ENCODE data around the gene MON2. TPM values are rescaled to one million over a fixed set of nuclear protein-coding genes. Genes with fewer than 3 reads are reported as not detected.

Gene MON2
- total and polyA plus RNA-seq, 10 of the 15 experiments (the other 5 are each of a cell fraction or from before 2014, with no cell fraction given), result 5.4 to 34.3 (median 23.4) TPM

DNA sequence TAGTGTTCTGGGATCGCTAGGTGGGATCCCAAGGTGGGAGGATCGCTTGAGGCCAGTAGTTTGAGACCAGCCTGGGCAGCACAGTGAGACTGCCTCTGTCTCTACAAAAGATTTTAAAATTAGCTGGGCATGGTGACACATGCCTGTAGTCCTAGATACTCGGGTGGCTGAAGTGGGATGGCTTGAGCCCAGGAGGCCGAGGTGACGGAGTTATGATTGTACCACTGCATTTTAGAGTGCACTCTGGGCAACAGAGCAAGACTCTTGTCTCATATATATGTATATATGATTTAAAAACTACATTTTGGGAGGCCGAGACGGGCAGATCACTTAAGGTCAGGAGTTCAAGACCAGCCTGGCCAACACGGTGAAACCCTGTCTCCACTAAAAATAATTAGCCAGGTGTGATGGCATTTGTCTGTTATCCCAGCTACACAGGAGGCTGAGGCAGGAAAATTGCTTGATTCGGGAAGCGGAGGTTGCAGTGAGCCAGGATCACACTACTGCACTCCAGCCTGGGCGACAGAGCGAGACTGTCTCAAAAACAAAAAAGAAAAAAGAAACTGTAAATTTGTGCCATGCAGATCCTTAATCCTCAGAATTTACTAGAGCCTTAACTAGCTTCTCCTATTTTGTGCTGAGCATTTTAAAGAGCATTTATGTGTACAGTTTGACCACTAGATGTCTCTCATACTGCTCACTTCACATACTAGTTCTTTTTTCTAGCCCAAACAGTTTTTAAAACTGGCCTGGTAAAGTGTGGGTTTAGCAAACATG lies 114.8 kb downstream of the MON2 start:
- FAIRE-seq (peak; percentile 72), ATAC-seq (peak; percentile 87), DNase-seq (ENCODE audit: low read depth, low spot score) (no peak)
- Histone ChIP-seq H3K4me1 (ENCODE audit: control insufficient read depth, insufficient read depth, low read length) (no peaks in the 10 kb centered on the region), H3K79me2 (ENCODE audit: control insufficient read depth, insufficient read depth, low read length) (no peaks in the 10 kb centered on the region), H3K4me2 (ENCODE audit: control insufficient read depth, insufficient read depth) (no peak overlapping the region), H4K20me1 (ENCODE audit: control insufficient read depth, insufficient read depth) (no peaks in the 10 kb centered on the region), H3K9ac (ENCODE audit: control insufficient read depth, insufficient read depth, low read length) (no peak overlapping the region), H3K9me3 (replicated peaks; ENCODE audit: control insufficient read depth, insufficient read depth, low read length) (no peaks in the 10 kb centered on the region), H3K27ac (ENCODE audit: control insufficient read depth, insufficient read depth) (no peak overlapping the region), H3K4me3 (no peak overlapping the region), H2AFZ (ENCODE audit: control insufficient read depth, low read depth, low read length) (no peak overlapping the region), H3K36me3 (ENCODE audit: control insufficient read depth in 2 of 2, insufficient read depth in 2 of 2, low read length in 1 of 2) (peaks cover 0 to 2% of the 10 kb centered on the region in 2 experiments; a peak in 1 of 4 replicates), H3K27me3 (replicated peaks in 1 of 2; ENCODE audit: control insufficient read depth in 2 of 2, insufficient read depth in 2 of 2, low read length in 1 of 2) (no peaks in the 10 kb centered on the region)
- ChIA-PET CTCF (interaction anchor here (0.6 to 11.6 kb wide), 38 partner anchors 8 to 336 kb away, joined by 3 to 314 read pairs (median 4); no protein-coding TSS in a partner anchor), SMC1A (ENCODE audit: uncharacterized antibody, unreplicated experiment) (interaction anchor here (0.6 to 12.0 kb wide), 17 partner anchors 8 to 283 kb away, joined by 3 to 256 read pairs (median 3); no protein-coding TSS in a partner anchor), POLR2A (interaction anchor here (1.1 kb wide), 1 partner anchor 217 kb away, joined by 3 read pairs; no protein-coding TSS in a partner anchor), RAD21 (ENCODE audit: unreplicated experiment) (interaction anchor here (0.5 to 4.0 kb wide), 20 partner anchors 9 to 231 kb away, joined by 3 to 118 read pairs (median 4); partner anchors contain the start of gene MON2)
- in situ Hi-C loops (cut with MboI) (loop anchor here (5.0 kb wide), 1 partner anchor 211 kb away; no protein-coding TSS in a partner anchor), intact Hi-C loops (cut with micrococcal nuclease; ENCODE audit: unreplicated experiment) (loop anchor here (1.0 to 5.0 kb wide), 3 partner anchors 144 to 218 kb away; no protein-coding TSS in a partner anchor)
- 89% methylated on average over 12 of the region's 12 CpGs for WGBS (ENCODE audit: insufficient coverage, insufficient replicate concordance, low lambda C conversion rate, missing lambda C conversion rate)
- TF ChIP-seq RAD21 (IDR thresholded peaks at IDR 0.05; ENCODE audit: insufficient read depth, low read depth, low read length) (peak; percentile 81), RUNX3 (IDR thresholded peaks at IDR 0.05; ENCODE audit: low read length) (no peak), SIN3A (IDR thresholded peaks at IDR 0.05; ENCODE audit: low read depth, low read length) (no peak), NFIC (IDR thresholded peaks at IDR 0.05; ENCODE audit: low read depth, low read length) (no peak), SMC3 (IDR thresholded peaks at IDR 0.05; ENCODE audit: borderline replicate concordance, low read length) (peak; percentile 80)
- TF ChIP-seq, protein P1, sequence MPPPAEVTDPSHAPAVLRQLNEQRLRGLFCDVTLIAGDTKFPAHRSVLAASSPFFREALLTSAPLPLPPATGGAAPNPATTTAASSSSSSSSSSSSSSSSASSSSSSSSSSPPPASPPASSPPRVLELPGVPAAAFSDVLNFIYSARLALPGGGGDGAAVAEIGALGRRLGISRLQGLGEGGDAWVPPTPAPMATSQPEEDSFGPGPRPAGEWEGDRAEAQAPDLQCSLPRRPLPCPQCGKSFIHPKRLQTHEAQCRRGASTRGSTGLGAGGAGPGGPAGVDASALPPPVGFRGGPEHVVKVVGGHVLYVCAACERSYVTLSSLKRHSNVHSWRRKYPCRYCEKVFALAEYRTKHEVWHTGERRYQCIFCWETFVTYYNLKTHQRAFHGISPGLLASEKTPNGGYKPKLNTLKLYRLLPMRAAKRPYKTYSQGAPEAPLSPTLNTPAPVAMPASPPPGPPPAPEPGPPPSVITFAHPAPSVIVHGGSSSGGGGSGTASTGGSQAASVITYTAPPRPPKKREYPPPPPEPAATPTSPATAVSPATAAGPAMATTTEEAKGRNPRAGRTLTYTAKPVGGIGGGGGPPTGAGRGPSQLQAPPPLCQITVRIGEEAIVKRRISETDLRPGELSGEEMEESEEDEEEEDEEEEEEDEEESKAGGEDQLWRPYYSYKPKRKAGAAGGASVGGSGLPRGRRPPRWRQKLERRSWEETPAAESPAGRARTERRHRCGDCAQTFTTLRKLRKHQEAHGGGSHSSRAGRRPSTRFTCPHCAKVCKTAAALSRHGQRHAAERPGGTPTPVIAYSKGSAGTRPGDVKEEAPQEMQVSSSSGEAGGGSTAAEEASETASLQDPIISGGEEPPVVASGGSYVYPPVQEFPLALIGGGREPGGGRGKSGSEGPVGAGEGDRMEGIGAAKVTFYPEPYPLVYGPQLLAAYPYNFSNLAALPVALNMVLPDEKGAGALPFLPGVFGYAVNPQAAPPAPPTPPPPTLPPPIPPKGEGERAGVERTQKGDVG (CRISPR knock-in tag; IDR thresholded peaks at IDR 0.05), result no peak
- TF ChIP-seq, protein P2, sequence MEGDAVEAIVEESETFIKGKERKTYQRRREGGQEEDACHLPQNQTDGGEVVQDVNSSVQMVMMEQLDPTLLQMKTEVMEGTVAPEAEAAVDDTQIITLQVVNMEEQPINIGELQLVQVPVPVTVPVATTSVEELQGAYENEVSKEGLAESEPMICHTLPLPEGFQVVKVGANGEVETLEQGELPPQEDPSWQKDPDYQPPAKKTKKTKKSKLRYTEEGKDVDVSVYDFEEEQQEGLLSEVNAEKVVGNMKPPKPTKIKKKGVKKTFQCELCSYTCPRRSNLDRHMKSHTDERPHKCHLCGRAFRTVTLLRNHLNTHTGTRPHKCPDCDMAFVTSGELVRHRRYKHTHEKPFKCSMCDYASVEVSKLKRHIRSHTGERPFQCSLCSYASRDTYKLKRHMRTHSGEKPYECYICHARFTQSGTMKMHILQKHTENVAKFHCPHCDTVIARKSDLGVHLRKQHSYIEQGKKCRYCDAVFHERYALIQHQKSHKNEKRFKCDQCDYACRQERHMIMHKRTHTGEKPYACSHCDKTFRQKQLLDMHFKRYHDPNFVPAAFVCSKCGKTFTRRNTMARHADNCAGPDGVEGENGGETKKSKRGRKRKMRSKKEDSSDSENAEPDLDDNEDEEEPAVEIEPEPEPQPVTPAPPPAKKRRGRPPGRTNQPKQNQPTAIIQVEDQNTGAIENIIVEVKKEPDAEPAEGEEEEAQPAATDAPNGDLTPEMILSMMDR (IDR thresholded peaks at IDR 0.05 in 2 of 3, conservative IDR thresholded peaks at IDR 0.05 in 1 of 3; ENCODE audit: control insufficient read depth in 2 of 3, extremely low read depth in 1 of 3, insufficient read depth in 1 of 3, low read depth in 3 of 3, low read length in 3 of 3), result peak; percentile 49 to 66 (median 65); a peak in 4 of 6 replicates
- TF ChIP-seq, protein P3, sequence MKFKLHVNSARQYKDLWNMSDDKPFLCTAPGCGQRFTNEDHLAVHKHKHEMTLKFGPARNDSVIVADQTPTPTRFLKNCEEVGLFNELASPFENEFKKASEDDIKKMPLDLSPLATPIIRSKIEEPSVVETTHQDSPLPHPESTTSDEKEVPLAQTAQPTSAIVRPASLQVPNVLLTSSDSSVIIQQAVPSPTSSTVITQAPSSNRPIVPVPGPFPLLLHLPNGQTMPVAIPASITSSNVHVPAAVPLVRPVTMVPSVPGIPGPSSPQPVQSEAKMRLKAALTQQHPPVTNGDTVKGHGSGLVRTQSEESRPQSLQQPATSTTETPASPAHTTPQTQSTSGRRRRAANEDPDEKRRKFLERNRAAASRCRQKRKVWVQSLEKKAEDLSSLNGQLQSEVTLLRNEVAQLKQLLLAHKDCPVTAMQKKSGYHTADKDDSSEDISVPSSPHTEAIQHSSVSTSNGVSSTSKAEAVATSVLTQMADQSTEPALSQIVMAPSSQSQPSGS (IDR thresholded peaks at IDR 0.05; ENCODE audit: low read length), result 0 out of 2 replicates have a peak, but pooled peaks have one; percentile 17
- BruUV-seq (replicated peaks), result no TSS peak
